HCT116 (cell line): Measurements from ENCODE around the gene GMDS.

Source experiments
- ATF3 ChIP-seq: IDR thresholded peaks from 2 replicates; pipeline ENCODE4 v1.6.1; 2012
- CTCF ChIP-seq, 3 experiments: fragments of 200-600 bp in 1 of 3; sonication (generic) in 1 of 3; IDR thresholded peaks in 2 of 3; conservative IDR thresholded peaks in 1 of 3; 2 replicates each; pipeline ENCODE4 v1.5.1; 2012 to 2017; ENCODE audit warnings: low read depth in 2 of 3, low read length in 2 of 3, antibody characterized with exemption in 1 of 3, borderline replicate concordance in 1 of 3, control low read depth in 1 of 3, mild to moderate bottlenecking in 1 of 3, mixed read lengths in 1 of 3, mixed run types in 1 of 3, moderate library complexity in 1 of 3; ENCODE audit not compliant: insufficient read depth in 1 of 3
- EZH2 ChIP-seq: fragments of 200-600 bp; sonication (generic); IDR thresholded peaks from 2 replicates; pipeline ENCODE4 v1.6.1; 2017; ENCODE audit warnings: antibody characterized with exemption, mixed run types
- EZH2phosphoT487 ChIP-seq: fragments of 200-600 bp; IDR thresholded peaks from 2 replicates; pipeline ENCODE4 v1.6.1; 2018; ENCODE audit warnings: antibody characterized with exemption, borderline replicate concordance
- MAX ChIP-seq: IDR thresholded peaks from 2 replicates; pipeline ENCODE4 v1.6.1; 2012
- POLR2A ChIP-seq: IDR thresholded peaks from 2 replicates; pipeline ENCODE4 v1.7.0; 2011; ENCODE audit warnings: borderline replicate concordance; ENCODE audit not compliant: insufficient read depth, insufficient read length; ENCODE audit errors: extremely low read depth
- RAD21 ChIP-seq: IDR thresholded peaks from 2 replicates; pipeline ENCODE4 v1.6.1; 2012; ENCODE audit warnings: low read depth, mild to moderate bottlenecking
- YY1 ChIP-seq: IDR thresholded peaks from 2 replicates; pipeline ENCODE4 v1.6.1; 2011; ENCODE audit warnings: low read length, low read depth, moderate library complexity, mild to moderate bottlenecking; ENCODE audit not compliant: insufficient replicate concordance; ENCODE audit errors: extremely low read depth
- ZNF274 ChIP-seq: fragments of 200-500 bp; sonication (Bioruptor generic); IDR thresholded peaks from 2 replicates; pipeline ENCODE4 v1.6.1; 2014; ENCODE audit warnings: mild to moderate bottlenecking, low read depth, low read length, inconsistent platforms
- TF ChIP-seq, protein P1 (sequence below): IDR thresholded peaks from 2 replicates; pipeline ENCODE4 v1.6.1; 2012; ENCODE audit warnings: low read depth
- TF ChIP-seq, protein P2 (sequence below): IDR thresholded peaks from 2 replicates; pipeline ENCODE4 v1.6.1; 2011; ENCODE audit warnings: mild to moderate bottlenecking, low read length, moderate library complexity; ENCODE audit not compliant: insufficient replicate concordance; ENCODE audit errors: extremely low read depth

DNA sequence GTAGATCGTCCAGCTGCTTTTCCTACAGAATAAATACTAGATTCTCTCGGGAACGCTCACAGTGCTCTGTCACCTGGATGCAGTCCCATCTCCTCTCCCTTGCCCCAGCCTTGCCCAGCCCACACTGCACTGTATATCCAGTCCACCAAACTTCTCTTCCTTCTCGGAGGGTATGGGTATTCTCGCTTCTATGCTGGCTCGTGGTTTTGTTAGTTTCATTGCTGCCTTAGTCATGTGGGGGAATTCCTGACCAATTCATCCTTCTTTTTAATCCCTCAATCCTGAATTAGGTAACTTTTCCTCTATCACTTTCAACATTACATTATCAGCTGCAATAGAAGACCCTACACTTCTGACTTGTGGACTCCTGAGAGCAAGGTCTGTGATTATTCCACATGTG, 252.4 kb downstream of the GMDS start:
- TF ChIP-seq EZH2phosphoT487 = no peak
- no peak for TF ChIP-seq CTCF (IDR thresholded peaks at IDR 0.05 in 2 of 3, conservative IDR thresholded peaks at IDR 0.05 in 1 of 3; ENCODE audit: borderline replicate concordance in 1 of 3, insufficient read depth in 1 of 3, low read depth in 2 of 3, low read length in 2 of 3)
- TF ChIP-seq ATF3 = no peak
- TF ChIP-seq RAD21 = no peak
- TF ChIP-seq POLR2A = no peak
- TF ChIP-seq YY1 = no peak
- TF ChIP-seq, protein P1, sequence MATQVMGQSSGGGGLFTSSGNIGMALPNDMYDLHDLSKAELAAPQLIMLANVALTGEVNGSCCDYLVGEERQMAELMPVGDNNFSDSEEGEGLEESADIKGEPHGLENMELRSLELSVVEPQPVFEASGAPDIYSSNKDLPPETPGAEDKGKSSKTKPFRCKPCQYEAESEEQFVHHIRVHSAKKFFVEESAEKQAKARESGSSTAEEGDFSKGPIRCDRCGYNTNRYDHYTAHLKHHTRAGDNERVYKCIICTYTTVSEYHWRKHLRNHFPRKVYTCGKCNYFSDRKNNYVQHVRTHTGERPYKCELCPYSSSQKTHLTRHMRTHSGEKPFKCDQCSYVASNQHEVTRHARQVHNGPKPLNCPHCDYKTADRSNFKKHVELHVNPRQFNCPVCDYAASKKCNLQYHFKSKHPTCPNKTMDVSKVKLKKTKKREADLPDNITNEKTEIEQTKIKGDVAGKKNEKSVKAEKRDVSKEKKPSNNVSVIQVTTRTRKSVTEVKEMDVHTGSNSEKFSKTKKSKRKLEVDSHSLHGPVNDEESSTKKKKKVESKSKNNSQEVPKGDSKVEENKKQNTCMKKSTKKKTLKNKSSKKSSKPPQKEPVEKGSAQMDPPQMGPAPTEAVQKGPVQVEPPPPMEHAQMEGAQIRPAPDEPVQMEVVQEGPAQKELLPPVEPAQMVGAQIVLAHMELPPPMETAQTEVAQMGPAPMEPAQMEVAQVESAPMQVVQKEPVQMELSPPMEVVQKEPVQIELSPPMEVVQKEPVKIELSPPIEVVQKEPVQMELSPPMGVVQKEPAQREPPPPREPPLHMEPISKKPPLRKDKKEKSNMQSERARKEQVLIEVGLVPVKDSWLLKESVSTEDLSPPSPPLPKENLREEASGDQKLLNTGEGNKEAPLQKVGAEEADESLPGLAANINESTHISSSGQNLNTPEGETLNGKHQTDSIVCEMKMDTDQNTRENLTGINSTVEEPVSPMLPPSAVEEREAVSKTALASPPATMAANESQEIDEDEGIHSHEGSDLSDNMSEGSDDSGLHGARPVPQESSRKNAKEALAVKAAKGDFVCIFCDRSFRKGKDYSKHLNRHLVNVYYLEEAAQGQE = no peak
- no peak for TF ChIP-seq ZNF274
- TF ChIP-seq, protein P2, sequence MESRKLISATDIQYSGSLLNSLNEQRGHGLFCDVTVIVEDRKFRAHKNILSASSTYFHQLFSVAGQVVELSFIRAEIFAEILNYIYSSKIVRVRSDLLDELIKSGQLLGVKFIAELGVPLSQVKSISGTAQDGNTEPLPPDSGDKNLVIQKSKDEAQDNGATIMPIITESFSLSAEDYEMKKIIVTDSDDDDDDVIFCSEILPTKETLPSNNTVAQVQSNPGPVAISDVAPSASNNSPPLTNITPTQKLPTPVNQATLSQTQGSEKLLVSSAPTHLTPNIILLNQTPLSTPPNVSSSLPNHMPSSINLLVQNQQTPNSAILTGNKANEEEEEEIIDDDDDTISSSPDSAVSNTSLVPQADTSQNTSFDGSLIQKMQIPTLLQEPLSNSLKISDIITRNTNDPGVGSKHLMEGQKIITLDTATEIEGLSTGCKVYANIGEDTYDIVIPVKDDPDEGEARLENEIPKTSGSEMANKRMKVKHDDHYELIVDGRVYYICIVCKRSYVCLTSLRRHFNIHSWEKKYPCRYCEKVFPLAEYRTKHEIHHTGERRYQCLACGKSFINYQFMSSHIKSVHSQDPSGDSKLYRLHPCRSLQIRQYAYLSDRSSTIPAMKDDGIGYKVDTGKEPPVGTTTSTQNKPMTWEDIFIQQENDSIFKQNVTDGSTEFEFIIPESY = no peak
- TF ChIP-seq EZH2 = no peak
- no peak for TF ChIP-seq MAX
